HFF-Myc (cell line): ENCODE measurements around the gene PRXL2B.

Experiments
- DNase-seq: peaks from one replicate; pipeline ENCODE4 v3.0.0-alpha.2; 2011; ENCODE audit warnings: low read depth; ENCODE audit errors: extremely low read depth
- H3K4me3 ChIP-seq: replicated peaks from 2 replicates; pipeline ENCODE4 v1.5.1; 2011; ENCODE audit warnings: low read depth, mild to moderate bottlenecking, control low read depth, low read length
- CTCF ChIP-seq: IDR thresholded peaks from 2 replicates; pipeline ENCODE4 v1.5.1; 2012; ENCODE audit warnings: mild to moderate bottlenecking, low read depth, low read length, control low read depth; ENCODE audit errors: missing control alignments

The PRXL2B gene

GRCh38 chr1:2629627-2630497 is 43.3 kb downstream of the PRXL2B start:
- no peak for DNase-seq
- no peak overlapping the region for H3K4me3 ChIP-seq
- no peak for TF ChIP-seq CTCF

- no peak for TF ChIP-seq CTCF
- DNase-seq, result no peak
- no peak overlapping the region for H3K4me3 ChIP-seq
Observed at GRCh38 chr1:2630498-2631135, 44.0 kb downstream of the PRXL2B start.

GRCh38 chr1:2631136-2632050 is 44.8 kb downstream of the PRXL2B start:
- no peak for TF ChIP-seq CTCF
- DNase-seq, result no peak
- H3K4me3 ChIP-seq, result no peak overlapping the region

- no peak for TF ChIP-seq CTCF
- DNase-seq, result no peak
- H3K4me3 ChIP-seq, result no peak overlapping the region
Observed at GRCh38 chr1:2632051-2632430, 45.5 kb downstream of the PRXL2B start.

GRCh38 chr1:2632561-2633361 is 46.2 kb downstream of the PRXL2B start, which contains the start of gene MMEL1:
Gene MMEL1, minus strand, starts transcription at chr1:2633016. Its CDS starts 3,532 bp downstream, at chr1:2629484.
- TF ChIP-seq CTCF, result no peak
- H3K4me3 ChIP-seq, result no peak within 1 kb of the TSS
- DNase-seq, result no peak

GRCh38 chr1:2633366-2633935 is 46.9 kb downstream of the PRXL2B start:
- H3K4me3 ChIP-seq, result no peak overlapping the region
- no peak for TF ChIP-seq CTCF
- DNase-seq, result no peak
